Retina (tissue), 1 donor: ENCODE measurements around the gene SPCS1.
"Not testable (repeated sequence)": the region's sequence is repeated elsewhere in the genome, so short reads cannot be mapped to it uniquely, and the experiment has no call there.

ENCODE experiments used
- DNase-seq: peaks from one replicate; pipeline ENCODE4 v3.0.0-alpha.2; 2016

The SPCS1 gene

GRCh38 chr3:52695798-52696671 is 9.9 kb upstream of the SPCS1 start:
- no peak for DNase-seq

GRCh38 chr3:52696830-52697631 is 8.9 kb upstream of the SPCS1 start:
- no peak for DNase-seq

- no peak for DNase-seq
These were observed 8.3 kb upstream of the SPCS1 start for GRCh38 chr3:52697632-52697965.

- no peak for DNase-seq
These were observed 2.6 kb upstream of the SPCS1 start for GRCh38 chr3:52703341-52703740.

GRCh38 chr3:52704611-52705437 is 1.1 kb upstream of the SPCS1 start:
- peak; percentile 47 for DNase-seq

GRCh38 chr3:52705438-52705687 is 543 bp upstream of the SPCS1 start:
- DNase-seq, result no peak

- DNase-seq, result no peak
These were observed 1.7 kb downstream of the SPCS1 start for GRCh38 chr3:52707585-52707984.

- DNase-seq, result no peak
These were observed 4.6 kb downstream of the SPCS1 start for GRCh38 chr3:52710512-52710911.

GRCh38 chr3:52712291-52713212 is 6.6 kb downstream of the SPCS1 start:
- no peak for DNase-seq

GRCh38 chr3:52714335-52715302 is 8.7 kb downstream of the SPCS1 start:
- peak; percentile 18 for DNase-seq

GRCh38 chr3:52715714-52716305 is 9.9 kb downstream of the SPCS1 start:
- DNase-seq, result no peak

GRCh38 chr3:52719618-52720017 is 13.7 kb downstream of the SPCS1 start:
- DNase-seq, result no peak

GRCh38 chr3:52721002-52721729 is 15.3 kb downstream of the SPCS1 start:
- DNase-seq, result no peak

GRCh38 chr3:52721730-52722008 is 15.8 kb downstream of the SPCS1 start:
- no peak for DNase-seq

GRCh38 chr3:52722491-52722890 is 16.6 kb downstream of the SPCS1 start:
- DNase-seq, result no peak

- no peak for DNase-seq
These were observed 18.0 kb downstream of the SPCS1 start for GRCh38 chr3:52723935-52724334.

- no peak for DNase-seq
These were observed 18.6 kb downstream of the SPCS1 start for GRCh38 chr3:52724511-52724910.

- DNase-seq, result not testable (repeated sequence)
These were observed 22.8 kb downstream of the SPCS1 start for GRCh38 chr3:52728753-52729152.

- DNase-seq, result no peak
These were observed 24.8 kb downstream of the SPCS1 start for GRCh38 chr3:52730681-52731080.

- no peak for DNase-seq
These were observed 25.7 kb downstream of the SPCS1 start for GRCh38 chr3:52731590-52731989.
